ENCODE data around the gene ATP5PB.

Gene ATP5PB

GRCh38 chr1:111509997-111510375, 60.7 kb downstream of the ATP5PB start:
- no peak for DNase-seq

DNA sequence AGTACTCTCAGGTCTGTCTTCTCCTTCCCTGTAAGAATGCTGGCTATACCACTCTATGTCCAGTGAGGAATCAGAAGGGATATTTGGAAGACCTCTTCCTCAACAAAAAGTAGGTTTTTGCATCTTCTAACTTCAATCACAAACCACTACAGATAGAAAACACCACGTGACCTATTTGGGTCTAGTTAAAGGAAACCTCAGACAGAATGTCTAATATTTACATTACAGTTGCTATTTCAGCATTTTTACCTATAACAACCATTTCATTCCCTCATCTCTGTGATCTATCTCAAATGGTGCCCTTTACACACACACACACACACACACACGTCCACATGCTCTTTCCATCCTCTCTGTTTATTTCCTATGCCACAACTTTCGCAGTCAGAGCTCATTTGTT, 62.1 kb downstream of the ATP5PB start:
- DNase-seq: no peak

Measured in hematopoietic multipotent progenitor cell treated with erythropoietin and hydrocortisone succinate and interleukin-3 and kit ligand, for 4 days (in vitro differentiated cells).